HUES6 (cell line): ENCODE data around the gene PTPRD.

Source experiments
- H3K27ac ChIP-seq: 2 replicates; pipeline ENCODE4 v1.7.0; 2013; ENCODE audit warnings: low read depth, mild to moderate bottlenecking, low read length, inconsistent platforms
- H3K27me3 ChIP-seq: 2 replicates; pipeline ENCODE4 v1.6.1; 2013; ENCODE audit warnings: low read length; ENCODE audit not compliant: control insufficient read depth, insufficient read depth
- H3K36me3 ChIP-seq: 2 replicates; pipeline ENCODE4 v1.6.1; 2013; ENCODE audit warnings: low read length; ENCODE audit not compliant: control insufficient read depth, insufficient read depth
- H3K4me1 ChIP-seq: 2 replicates; pipeline ENCODE4 v1.6.1; 2013; ENCODE audit warnings: low read length; ENCODE audit not compliant: control insufficient read depth, insufficient read depth
- H3K4me3 ChIP-seq: 2 replicates; pipeline ENCODE4 v1.5.1; 2013; ENCODE audit warnings: low read depth, low read length
- H3K9ac ChIP-seq: one replicate; pipeline ENCODE4 v1.6.1; 2013; ENCODE audit warnings: mild to moderate bottlenecking, low read length
- H3K9me3 ChIP-seq: 2 replicates; pipeline ENCODE4 v1.6.1; 2013; ENCODE audit warnings: low read depth, low read length; ENCODE audit not compliant: control insufficient read depth, insufficient read depth

PTPRD gene

GRCh38 chr9:8643896-8644295, 1968.9 kb downstream of the PTPRD start:
- Histone ChIP-seq H3K4me3 (no peak overlapping the region), H3K9ac (no peak overlapping the region), H3K27me3 (no peaks in the 10 kb centered on the region), H3K9me3 (no peaks in the 10 kb centered on the region), H3K36me3 (no peaks in the 10 kb centered on the region), H3K4me1 (no peaks in the 10 kb centered on the region), H3K27ac (no peak overlapping the region)

- no peaks in the 10 kb centered on the region for H3K4me1 ChIP-seq
- H3K4me3 ChIP-seq, result no peak overlapping the region
- no peak overlapping the region for H3K27ac ChIP-seq
- no peaks in the 10 kb centered on the region for H3K9me3 ChIP-seq
- H3K36me3 ChIP-seq, result no peaks in the 10 kb centered on the region
- H3K27me3 ChIP-seq, result no peaks in the 10 kb centered on the region
- H3K9ac ChIP-seq, result no peak overlapping the region
Measured at GRCh38 chr9:8643464-8643863, 1969.3 kb downstream of the PTPRD start.

GRCh38 chr9:8640761-8641160, 1972.0 kb downstream of the PTPRD start:
- Histone ChIP-seq H3K4me1 (no peaks in the 10 kb centered on the region), H3K4me3 (no peak overlapping the region), H3K27me3 (no peaks in the 10 kb centered on the region)

GRCh38 chr9:8637626-8638025, 1975.2 kb downstream of the PTPRD start:
- no peaks in the 10 kb centered on the region for H3K9me3 ChIP-seq
- no peak overlapping the region for H3K4me3 ChIP-seq
- no peaks in the 10 kb centered on the region for H3K4me1 ChIP-seq
- no peaks in the 10 kb centered on the region for H3K27me3 ChIP-seq
- no peak overlapping the region for H3K9ac ChIP-seq
- H3K27ac ChIP-seq, result no peak overlapping the region
- no peaks in the 10 kb centered on the region for H3K36me3 ChIP-seq

More at GRCh38 chr9:8640761-8641160, 1972.0 kb downstream of the PTPRD start:
- no peak overlapping the region for H3K9ac ChIP-seq
- no peak overlapping the region for H3K27ac ChIP-seq
- no peaks in the 10 kb centered on the region for H3K9me3 ChIP-seq
- H3K36me3 ChIP-seq, result no peaks in the 10 kb centered on the region

GRCh38 chr9:8633784-8634183, 1979.0 kb downstream of the PTPRD start:
- H3K4me1 ChIP-seq, result no peaks in the 10 kb centered on the region
- H3K27ac ChIP-seq, result no peak overlapping the region
- H3K9me3 ChIP-seq, result no peaks in the 10 kb centered on the region
- no peak overlapping the region for H3K9ac ChIP-seq
- H3K27me3 ChIP-seq, result no peaks in the 10 kb centered on the region
- no peak overlapping the region for H3K4me3 ChIP-seq
- no peaks in the 10 kb centered on the region for H3K36me3 ChIP-seq

GRCh38 chr9:8632493-8632892, 1980.3 kb downstream of the PTPRD start:
- Histone ChIP-seq H3K36me3 (no peaks in the 10 kb centered on the region), H3K9me3 (no peaks in the 10 kb centered on the region), H3K4me1 (peaks cover 3% of the 10 kb centered on the region; the same call in 1 of the 2 replicates), H3K27me3 (no peaks in the 10 kb centered on the region), H3K9ac (no peak overlapping the region), H3K27ac (no peak overlapping the region), H3K4me3 (no peak overlapping the region)

- Histone ChIP-seq H3K4me3 (no peak overlapping the region), H3K36me3 (no peaks in the 10 kb centered on the region), H3K9ac (no peak overlapping the region), H3K4me1 (peaks cover 12% of the 10 kb centered on the region; the same call in 1 of the 2 replicates), H3K27ac (no peak overlapping the region), H3K9me3 (no peaks in the 10 kb centered on the region), H3K27me3 (no peaks in the 10 kb centered on the region)
Measured at GRCh38 chr9:8628791-8629190, 1984.0 kb downstream of the PTPRD start.

GRCh38 chr9:8627976-8628679, 1984.7 kb downstream of the PTPRD start:
- no peak overlapping the region for H3K4me3 ChIP-seq
- H3K27me3 ChIP-seq, result no peaks in the 10 kb centered on the region
- no peaks in the 10 kb centered on the region for H3K36me3 ChIP-seq
- no peak overlapping the region for H3K9ac ChIP-seq
- H3K27ac ChIP-seq, result no peak overlapping the region
- no peaks in the 10 kb centered on the region for H3K9me3 ChIP-seq
- peaks cover 12% of the 10 kb centered on the region; the same call in 1 of the 2 replicates for H3K4me1 ChIP-seq

GRCh38 chr9:8622871-8623270, 1989.9 kb downstream of the PTPRD start:
- Histone ChIP-seq H3K9me3 (no peaks in the 10 kb centered on the region), H3K36me3 (no peaks in the 10 kb centered on the region), H3K27ac (no peak overlapping the region), H3K27me3 (no peaks in the 10 kb centered on the region), H3K4me1 (0 out of 2 replicates have a peak, but pooled peaks cover 9% of the 10 kb centered on the region), H3K9ac (no peak overlapping the region), H3K4me3 (no peak overlapping the region)

GRCh38 chr9:8622222-8622802, 1990.5 kb downstream of the PTPRD start:
- Histone ChIP-seq H3K9ac (no peak overlapping the region), H3K27me3 (no peaks in the 10 kb centered on the region), H3K4me3 (no peak overlapping the region), H3K9me3 (no peaks in the 10 kb centered on the region), H3K4me1 (0 out of 2 replicates have a peak, but pooled peaks cover 9% of the 10 kb centered on the region), H3K27ac (no peak overlapping the region), H3K36me3 (no peaks in the 10 kb centered on the region)

- no peaks in the 10 kb centered on the region for H3K27me3 ChIP-seq
- 0 out of 2 replicates have a peak, but pooled peaks cover 9% of the 10 kb centered on the region for H3K4me1 ChIP-seq
- no peak overlapping the region for H3K4me3 ChIP-seq
- H3K9ac ChIP-seq, result no peak overlapping the region
- H3K9me3 ChIP-seq, result no peaks in the 10 kb centered on the region
- H3K36me3 ChIP-seq, result no peaks in the 10 kb centered on the region
- H3K27ac ChIP-seq, result no peak overlapping the region
Measured at GRCh38 chr9:8621416-8621815, 1991.4 kb downstream of the PTPRD start.
